ENCODE measurements around the gene ABLIM3.
"Not testable (repeated sequence)": the region's sequence is repeated elsewhere in the genome, so short reads cannot be mapped to it uniquely, and the experiment has no call there.

The ABLIM3 gene

DNA sequence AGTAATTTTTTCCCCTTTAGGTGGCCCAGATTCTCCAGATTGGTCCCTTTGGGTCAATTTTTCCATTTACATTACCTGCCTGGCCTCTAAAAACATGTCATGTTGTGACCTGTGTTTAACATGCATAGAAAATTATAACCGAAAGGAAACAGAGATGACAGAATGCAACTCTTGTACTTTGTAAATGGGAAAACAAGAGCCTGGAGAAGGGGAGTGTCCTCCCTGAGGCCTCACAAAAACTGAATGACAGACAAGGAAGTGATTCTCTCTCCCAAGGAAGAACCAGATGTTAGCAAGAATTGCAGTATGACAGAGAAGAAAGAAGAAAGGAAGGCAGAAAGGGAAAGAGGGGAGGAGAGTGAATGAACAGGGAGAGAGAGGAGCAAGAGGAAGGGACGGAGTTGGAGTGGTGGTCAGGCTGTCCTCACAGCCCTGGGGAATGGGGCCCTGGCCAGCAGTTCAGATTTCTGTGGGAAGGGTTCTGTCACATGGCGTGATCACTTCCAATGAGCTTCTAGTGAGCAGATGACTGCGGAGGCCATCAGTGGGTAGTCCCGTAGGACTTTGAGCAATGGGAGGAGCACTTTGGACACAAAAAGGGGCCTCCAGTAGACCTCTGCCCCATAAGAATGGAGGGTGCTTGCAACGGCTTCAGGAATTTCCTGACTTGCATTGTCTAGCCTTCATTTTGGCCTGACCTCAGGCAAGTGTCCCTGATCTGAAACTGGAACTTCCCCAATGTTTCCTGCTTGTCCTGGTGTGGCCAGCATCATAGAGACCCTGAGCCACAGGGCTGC is 31.6 kb downstream of the ABLIM3 start:
- H3K27me3 ChIP-seq (ENCODE audit: low read depth): peaks cover 4% of the 10 kb centered on the region
- H3K4me1 ChIP-seq: no peaks in the 10 kb centered on the region
- no peaks in the 10 kb centered on the region for H3K36me3 ChIP-seq (replicated peaks)
- in situ Hi-C loops (cut with MboI; ENCODE audit: low sequenced_read_pairs): no loop called here
- no peak for DNase-seq (ENCODE audit: low spot score in 2 of 2)
- H3K9me3 ChIP-seq: no peaks in the 10 kb centered on the region
- no peak overlapping the region for H3K4me3 ChIP-seq

DNA sequence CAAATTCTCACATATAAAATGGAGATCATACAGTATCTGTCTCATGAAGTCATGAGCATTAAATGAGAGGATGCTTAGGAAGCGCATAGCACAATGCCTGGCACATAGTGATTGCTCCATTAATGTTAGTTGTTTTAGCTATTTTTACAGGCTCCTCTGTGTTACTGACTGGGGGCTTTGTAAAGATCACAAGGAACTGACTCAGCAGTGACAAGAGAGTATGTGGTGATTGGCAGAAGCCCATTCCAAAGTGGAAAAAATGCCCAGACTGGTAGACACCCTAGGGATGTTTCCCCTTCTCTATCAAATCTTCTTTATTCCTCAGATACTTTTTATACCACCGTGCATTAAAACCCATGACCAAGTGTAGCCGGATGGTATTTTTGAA is 33.5 kb downstream of the ABLIM3 start:
- DNase-seq (ENCODE audit: low spot score in 2 of 2): no peak
- in situ Hi-C loops (cut with MboI; ENCODE audit: low sequenced_read_pairs): no loop called here
- H3K36me3 ChIP-seq (replicated peaks): no peaks in the 10 kb centered on the region
- H3K9me3 ChIP-seq: no peaks in the 10 kb centered on the region
- H3K27me3 ChIP-seq (ENCODE audit: low read depth): no peaks in the 10 kb centered on the region; the same call in none of the 2 replicates
- H3K4me1 ChIP-seq: no peaks in the 10 kb centered on the region
- H3K4me3 ChIP-seq: no peak overlapping the region

- Histone ChIP-seq H3K9me3 (no peaks in the 10 kb centered on the region), H3K4me1 (no peaks in the 10 kb centered on the region), H3K36me3 (replicated peaks) (no peaks in the 10 kb centered on the region), H3K4me3 (no peak overlapping the region), H3K27me3 (ENCODE audit: low read depth) (no peaks in the 10 kb centered on the region; the same call in none of the 2 replicates)
- DNase-seq (ENCODE audit: low spot score in 2 of 2): no peak
- in situ Hi-C loops (cut with MboI; ENCODE audit: low sequenced_read_pairs): no loop called here
Observed at GRCh38 chr5:149175346-149176105, 34.2 kb downstream of the ABLIM3 start.

DNA sequence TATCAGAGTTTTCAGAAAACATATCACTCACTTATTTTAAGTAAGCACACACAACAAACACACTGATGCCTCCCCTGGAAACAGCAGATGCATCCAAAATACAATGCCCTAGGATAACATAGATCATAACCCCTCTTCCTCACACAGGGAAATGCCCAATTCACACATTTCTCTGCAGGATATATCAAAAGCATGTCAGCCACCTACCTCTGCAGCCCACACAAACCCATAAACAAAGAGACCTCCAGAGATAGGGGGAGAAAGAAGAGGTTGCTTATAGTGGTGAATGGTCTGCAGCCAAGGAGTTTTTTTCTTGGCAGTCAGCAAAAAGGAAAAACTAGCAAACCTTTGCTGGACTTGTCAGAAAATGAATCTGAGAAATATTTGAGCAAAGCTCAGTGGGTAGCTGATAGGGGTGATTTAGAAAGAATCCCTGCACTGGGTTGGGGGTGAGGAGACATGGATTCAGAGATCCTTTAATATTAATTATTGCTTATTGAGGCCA is 36.1 kb downstream of the ABLIM3 start:
- no peak for DNase-seq (ENCODE audit: low spot score in 2 of 2)
- no peak overlapping the region for H3K4me3 ChIP-seq
- no peaks in the 10 kb centered on the region for H3K4me1 ChIP-seq
- H3K27me3 ChIP-seq (ENCODE audit: low read depth): no peaks in the 10 kb centered on the region
- H3K9me3 ChIP-seq: no peaks in the 10 kb centered on the region
- in situ Hi-C loops (cut with MboI; ENCODE audit: low sequenced_read_pairs): no loop called here
- no peaks in the 10 kb centered on the region for H3K36me3 ChIP-seq (replicated peaks)

- H3K36me3 ChIP-seq (replicated peaks): no peaks in the 10 kb centered on the region
- no peaks in the 10 kb centered on the region for H3K9me3 ChIP-seq
- in situ Hi-C loops (cut with MboI; ENCODE audit: low sequenced_read_pairs): no loop called here
- H3K4me1 ChIP-seq: no peaks in the 10 kb centered on the region
- no peak overlapping the region for H3K4me3 ChIP-seq
- DNase-seq (ENCODE audit: low spot score in 2 of 2): no peak
- H3K27me3 ChIP-seq (ENCODE audit: low read depth): no peaks in the 10 kb centered on the region
Observed at GRCh38 chr5:149177911-149178565, 36.7 kb downstream of the ABLIM3 start.

DNA sequence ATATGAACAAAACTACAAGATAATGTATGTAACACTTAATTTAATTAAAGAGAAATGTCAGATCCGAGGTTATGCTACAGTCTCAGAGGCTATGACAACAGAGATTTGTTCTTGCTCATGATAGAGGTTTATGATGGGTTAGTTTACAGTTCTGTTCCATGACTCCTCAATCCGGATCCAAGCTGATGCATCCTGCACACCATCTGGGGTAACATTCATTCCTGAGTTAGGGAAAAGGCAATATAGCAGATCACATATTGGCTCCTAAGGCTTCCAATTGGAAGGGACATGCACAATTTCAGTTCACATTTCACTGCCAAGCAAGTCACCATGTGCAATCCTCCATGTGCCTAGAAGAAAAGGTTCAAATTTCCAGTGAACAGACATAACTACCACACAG is 40.4 kb downstream of the ABLIM3 start:
- H3K4me1 ChIP-seq: no peaks in the 10 kb centered on the region
- in situ Hi-C loops (cut with MboI; ENCODE audit: low sequenced_read_pairs): no loop called here
- H3K4me3 ChIP-seq: no peak overlapping the region
- no peaks in the 10 kb centered on the region for H3K36me3 ChIP-seq (replicated peaks)
- H3K9me3 ChIP-seq: no peaks in the 10 kb centered on the region
- no peak for DNase-seq (ENCODE audit: low spot score in 2 of 2)
- H3K27me3 ChIP-seq (ENCODE audit: low read depth): peaks cover 3% of the 10 kb centered on the region; the same call in 1 of the 2 replicates

GRCh38 chr5:149182241-149182640 is 40.9 kb downstream of the ABLIM3 start:
- in situ Hi-C loops (cut with MboI; ENCODE audit: low sequenced_read_pairs): no loop called here
- Histone ChIP-seq H3K36me3 (replicated peaks) (no peaks in the 10 kb centered on the region), H3K27me3 (ENCODE audit: low read depth) (peaks cover 4% of the 10 kb centered on the region; the same call in 1 of the 2 replicates), H3K4me1 (no peaks in the 10 kb centered on the region), H3K4me3 (no peak overlapping the region), H3K9me3 (no peaks in the 10 kb centered on the region)
- DNase-seq (ENCODE audit: low spot score in 2 of 2): no peak

DNA sequence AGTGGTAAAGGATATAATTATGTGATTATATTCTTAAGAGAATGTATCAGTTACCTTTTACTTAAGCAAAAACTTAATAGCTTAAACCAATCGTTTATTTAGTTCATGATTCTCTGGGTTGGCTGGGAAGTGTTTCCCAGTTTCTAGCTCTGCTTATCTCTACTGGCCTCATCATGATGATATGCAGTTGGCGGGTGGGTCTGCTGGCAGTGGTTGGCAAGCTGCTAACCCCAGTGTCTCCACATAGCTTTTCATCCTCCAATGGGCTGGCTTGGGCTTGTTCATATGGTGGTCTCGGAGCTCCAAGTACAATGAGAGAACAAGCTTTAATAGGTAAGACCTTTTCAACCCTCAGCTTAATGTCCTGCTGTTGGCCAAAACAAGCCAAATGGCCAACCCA is 43.8 kb downstream of the ABLIM3 start:
- DNase-seq (ENCODE audit: low spot score in 2 of 2): no peak
- Histone ChIP-seq H3K9me3 (no peaks in the 10 kb centered on the region), H3K4me1 (no peaks in the 10 kb centered on the region), H3K36me3 (replicated peaks) (no peaks in the 10 kb centered on the region), H3K27me3 (ENCODE audit: low read depth) (peaks cover 6% of the 10 kb centered on the region; the same call in 1 of the 2 replicates), H3K4me3 (no peak overlapping the region)
- in situ Hi-C loops (cut with MboI; ENCODE audit: low sequenced_read_pairs): no loop called here

GRCh38 chr5:149186506-149186905 is 45.2 kb downstream of the ABLIM3 start:
- Histone ChIP-seq H3K4me1 (no peaks in the 10 kb centered on the region), H3K9me3 (no peaks in the 10 kb centered on the region), H3K27me3 (ENCODE audit: low read depth) (peaks cover 13% of the 10 kb centered on the region), H3K36me3 (replicated peaks) (no peaks in the 10 kb centered on the region), H3K4me3 (no peak overlapping the region)
- no peak for DNase-seq (ENCODE audit: low spot score in 2 of 2)
- in situ Hi-C loops (cut with MboI; ENCODE audit: low sequenced_read_pairs): no loop called here

GRCh38 chr5:149187617-149188016 is 46.3 kb downstream of the ABLIM3 start:
- in situ Hi-C loops (cut with MboI; ENCODE audit: low sequenced_read_pairs); H3K9me3 ChIP-seq; H3K36me3 ChIP-seq (replicated peaks); H3K4me3 ChIP-seq; DNase-seq (ENCODE audit: low spot score in 2 of 2); H3K4me1 ChIP-seq: not testable (repeated sequence)
- H3K27me3 ChIP-seq (ENCODE audit: low read depth): peaks cover 13% of the 10 kb centered on the region

DNA sequence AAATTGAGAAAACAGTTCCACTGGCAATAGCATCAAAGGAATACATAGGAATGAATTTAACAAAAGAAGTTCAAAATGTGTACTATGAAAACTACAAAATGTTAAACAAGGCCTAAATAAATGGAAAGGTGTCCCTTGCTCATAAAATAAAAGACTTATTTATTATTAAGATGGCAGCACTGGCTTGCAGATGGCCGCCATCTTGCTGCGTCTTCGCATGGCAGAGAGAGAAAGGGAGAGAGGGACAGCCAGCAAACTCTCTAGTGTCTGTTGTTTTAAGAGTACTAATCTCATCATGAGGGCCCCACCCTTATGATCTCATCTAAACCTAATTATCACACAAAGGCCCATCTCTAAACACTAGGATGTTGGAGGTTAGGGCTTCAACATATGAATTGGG is 47.1 kb downstream of the ABLIM3 start:
- Histone ChIP-seq H3K9me3 (no peaks in the 10 kb centered on the region), H3K36me3 (replicated peaks) (no peaks in the 10 kb centered on the region), H3K4me1 (no peaks in the 10 kb centered on the region), H3K27me3 (ENCODE audit: low read depth) (peaks cover 13% of the 10 kb centered on the region), H3K4me3 (no peak overlapping the region)
- no peak for DNase-seq (ENCODE audit: low spot score in 2 of 2)
- in situ Hi-C loops (cut with MboI; ENCODE audit: low sequenced_read_pairs): no loop called here

DNA sequence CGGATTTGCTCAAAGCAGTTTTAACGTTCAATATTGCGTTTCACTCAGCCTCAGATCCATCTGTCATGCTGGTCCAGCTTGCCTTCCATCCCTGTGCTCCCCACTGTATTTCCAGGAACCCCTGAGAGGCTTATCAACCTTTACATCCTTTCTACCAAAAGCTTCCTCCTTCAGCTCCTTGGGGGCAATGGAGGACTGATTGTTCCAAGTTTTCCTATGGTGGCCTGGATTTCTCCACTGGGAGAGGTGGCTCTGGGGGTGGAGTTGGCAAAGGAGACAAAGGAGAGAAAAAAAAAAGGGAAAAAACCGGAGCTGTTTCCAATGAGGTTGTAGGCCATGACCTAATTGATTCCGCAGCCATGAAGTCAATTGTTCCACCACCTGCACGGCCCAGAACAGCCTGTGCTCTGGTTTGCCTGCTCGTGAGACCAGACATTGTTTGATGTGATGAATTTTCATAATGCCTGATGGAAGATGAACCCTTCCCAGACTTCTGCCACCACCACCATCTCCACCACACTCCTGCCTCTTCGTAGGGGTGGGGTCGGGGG is 54.1 kb downstream of the ABLIM3 start:
- in situ Hi-C loops (cut with MboI; ENCODE audit: low sequenced_read_pairs): no loop called here
- peaks cover 7% of the 10 kb centered on the region; the same call in 1 of the 2 replicates for H3K27me3 ChIP-seq (ENCODE audit: low read depth)
- no peaks in the 10 kb centered on the region for H3K36me3 ChIP-seq (replicated peaks)
- no peaks in the 10 kb centered on the region for H3K4me1 ChIP-seq
- DNase-seq (ENCODE audit: low spot score in 2 of 2): no peak
- H3K4me3 ChIP-seq: no peak overlapping the region
- no peaks in the 10 kb centered on the region for H3K9me3 ChIP-seq

DNA sequence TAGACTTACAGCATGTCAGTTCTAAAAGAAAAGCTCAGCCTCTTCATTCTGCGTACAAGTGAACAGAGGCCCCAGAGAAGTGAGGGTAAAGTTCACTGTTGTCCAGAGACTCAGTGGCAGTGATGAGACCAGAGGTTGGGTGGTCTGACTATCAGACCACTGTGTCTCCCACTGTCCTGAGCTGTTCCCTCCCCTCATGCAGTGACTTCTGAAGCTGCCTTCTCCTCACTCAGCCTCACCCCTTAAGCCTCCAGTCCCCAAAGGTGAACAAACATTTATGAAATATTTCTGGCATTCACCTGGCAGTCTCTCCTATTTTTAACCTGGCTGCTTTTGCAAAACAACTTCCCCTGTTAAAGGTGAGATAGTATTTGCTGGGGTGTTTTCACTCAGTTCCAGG is 54.7 kb downstream of the ABLIM3 start:
- Histone ChIP-seq H3K4me3 (no peak overlapping the region), H3K9me3 (no peaks in the 10 kb centered on the region), H3K4me1 (no peaks in the 10 kb centered on the region), H3K27me3 (ENCODE audit: low read depth) (peaks cover 3% of the 10 kb centered on the region; the same call in 1 of the 2 replicates), H3K36me3 (replicated peaks) (no peaks in the 10 kb centered on the region)
- DNase-seq (ENCODE audit: low spot score in 2 of 2): no peak
- in situ Hi-C loops (cut with MboI; ENCODE audit: low sequenced_read_pairs): no loop called here

All from HAP-1 (cell line).